GM08714 (cell line): ENCODE results near the gene POLR1F.

Source experiments
- H3K4me3 ChIP-seq: fragments of 200-500 bp; sonication (Bioruptor generic); 2 replicates; pipeline ENCODE4 v1.5.1; 2014; ENCODE audit warnings: mild to moderate bottlenecking, low read length, inconsistent platforms
- ZNF274 ChIP-seq: IDR thresholded peaks from 2 replicates; pipeline ENCODE4 v1.6.1; 2012; ENCODE audit warnings: mild to moderate bottlenecking, low read depth, low read length

Gene POLR1F, protein sequence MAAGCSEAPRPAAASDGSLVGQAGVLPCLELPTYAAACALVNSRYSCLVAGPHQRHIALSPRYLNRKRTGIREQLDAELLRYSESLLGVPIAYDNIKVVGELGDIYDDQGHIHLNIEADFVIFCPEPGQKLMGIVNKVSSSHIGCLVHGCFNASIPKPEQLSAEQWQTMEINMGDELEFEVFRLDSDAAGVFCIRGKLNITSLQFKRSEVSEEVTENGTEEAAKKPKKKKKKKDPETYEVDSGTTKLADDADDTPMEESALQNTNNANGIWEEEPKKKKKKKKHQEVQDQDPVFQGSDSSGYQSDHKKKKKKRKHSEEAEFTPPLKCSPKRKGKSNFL

DNA sequence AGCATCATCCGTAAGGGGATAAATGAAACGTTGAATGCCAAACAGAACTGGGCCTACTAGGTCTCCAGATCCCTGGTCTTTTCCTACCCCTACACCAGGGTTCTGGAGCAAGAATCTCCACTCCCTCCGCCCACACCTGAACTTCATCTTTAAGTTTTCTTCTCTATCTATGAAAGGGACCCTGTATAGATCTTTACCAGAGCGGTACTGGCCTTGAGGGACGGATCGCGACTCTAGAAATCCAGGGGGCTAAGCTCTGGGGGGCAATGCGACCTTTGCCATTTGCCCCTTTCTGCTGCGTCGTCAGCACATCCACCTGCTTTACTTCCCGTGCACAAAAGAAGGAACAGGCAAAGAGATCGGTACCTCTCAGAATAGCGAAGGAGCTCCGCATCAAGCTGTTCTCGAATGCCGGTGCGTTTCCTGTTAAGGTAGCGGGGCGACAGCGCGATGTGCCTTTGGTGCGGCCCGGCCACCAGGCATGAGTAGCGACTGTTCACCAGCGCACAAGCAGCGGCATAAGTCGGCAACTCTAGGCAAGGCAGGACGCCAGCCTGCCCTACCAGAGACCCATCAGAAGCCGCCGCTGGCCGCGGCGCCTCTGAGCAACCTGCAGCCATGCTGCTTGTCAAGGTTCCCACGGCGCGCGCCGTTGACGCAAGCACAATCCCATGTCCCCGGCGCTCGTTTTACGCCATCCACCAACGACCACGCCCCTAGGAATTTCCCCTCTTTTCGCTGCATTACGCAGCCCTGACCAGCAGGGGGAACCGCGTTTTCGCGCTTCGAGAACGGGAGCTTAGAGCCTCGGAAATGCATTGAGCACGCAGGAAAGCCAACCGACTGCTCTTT is at the start of gene POLR1F:
Gene POLR1F (minus strand): TSS at position 641 of the 852 bp plus-strand sequence. CDS start 21 bp downstream, at position 620.
- TF ChIP-seq ZNF274, result no peak
- H3K4me3 ChIP-seq, result peak within 1 kb of the TSS; percentile 94

DNA sequence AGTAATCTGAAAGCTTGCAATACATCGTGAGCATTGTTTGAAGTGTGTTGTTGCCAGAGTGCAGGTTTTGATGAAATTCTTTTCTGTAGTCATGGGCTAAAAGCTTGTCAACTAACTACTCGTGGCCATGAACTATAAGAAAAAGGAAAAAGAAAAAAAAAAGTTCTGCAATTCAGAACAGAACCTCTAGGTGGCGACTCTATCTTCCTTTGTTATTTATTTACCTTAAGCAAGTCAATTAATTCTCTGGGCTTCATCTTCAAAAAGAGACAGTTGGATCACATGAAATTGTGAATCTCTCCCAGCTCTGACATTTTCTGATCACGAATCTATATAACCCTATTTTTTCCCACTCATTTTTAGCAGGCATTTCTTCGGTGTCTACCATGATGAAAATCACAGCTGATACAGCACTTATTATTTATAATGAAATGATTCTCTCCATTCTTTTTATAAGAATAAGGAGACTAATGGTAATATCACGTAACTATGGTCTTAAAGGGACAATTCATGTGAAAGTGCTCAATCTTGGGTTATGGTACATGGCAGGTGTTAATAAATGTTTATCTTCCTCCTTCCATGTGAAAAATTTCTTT is 45.8 kb upstream of the POLR1F start:
- no peak for TF ChIP-seq ZNF274
- H3K4me3 ChIP-seq, result no peak overlapping the region

DNA sequence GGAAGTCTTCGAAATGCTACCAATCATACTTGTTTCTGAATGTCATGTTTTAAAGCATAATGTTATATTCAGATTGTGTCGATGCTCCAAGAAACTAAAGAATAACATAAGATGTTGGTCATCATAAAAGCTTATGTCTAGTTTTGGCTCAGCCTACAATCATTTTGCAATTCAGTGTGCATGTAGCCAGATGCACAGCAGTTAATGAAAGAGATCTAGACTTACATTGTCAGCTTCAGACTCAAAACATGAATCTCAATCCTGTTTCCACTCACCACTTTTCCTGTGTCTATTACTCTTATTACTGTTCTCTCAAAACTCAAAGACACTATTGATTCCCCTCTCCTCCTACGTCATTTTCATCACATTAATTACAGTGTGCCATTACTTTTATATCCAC is 43.2 kb upstream of the POLR1F start:
- H3K4me3 ChIP-seq, result no peak overlapping the region
- TF ChIP-seq ZNF274, result no peak

DNA sequence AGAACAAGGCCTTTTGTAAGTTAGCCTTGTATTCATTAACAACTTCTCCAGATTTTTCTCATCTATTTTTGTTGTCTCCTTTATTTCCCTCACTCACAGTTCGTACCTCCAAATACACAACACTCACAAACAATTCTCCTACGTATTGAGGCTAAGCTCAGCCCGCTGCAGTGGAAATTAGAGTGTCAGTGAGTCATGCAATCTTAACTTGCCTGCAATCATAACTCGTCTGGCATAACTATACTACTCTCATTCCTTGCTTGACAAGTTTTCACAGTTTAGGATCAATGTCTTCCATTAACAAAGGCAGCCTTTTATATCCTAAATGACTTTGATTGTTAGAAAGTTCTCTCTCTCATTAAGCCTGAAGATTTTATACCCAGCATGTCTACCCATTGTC is 40.8 kb upstream of the POLR1F start:
- no peak overlapping the region for H3K4me3 ChIP-seq

DNA sequence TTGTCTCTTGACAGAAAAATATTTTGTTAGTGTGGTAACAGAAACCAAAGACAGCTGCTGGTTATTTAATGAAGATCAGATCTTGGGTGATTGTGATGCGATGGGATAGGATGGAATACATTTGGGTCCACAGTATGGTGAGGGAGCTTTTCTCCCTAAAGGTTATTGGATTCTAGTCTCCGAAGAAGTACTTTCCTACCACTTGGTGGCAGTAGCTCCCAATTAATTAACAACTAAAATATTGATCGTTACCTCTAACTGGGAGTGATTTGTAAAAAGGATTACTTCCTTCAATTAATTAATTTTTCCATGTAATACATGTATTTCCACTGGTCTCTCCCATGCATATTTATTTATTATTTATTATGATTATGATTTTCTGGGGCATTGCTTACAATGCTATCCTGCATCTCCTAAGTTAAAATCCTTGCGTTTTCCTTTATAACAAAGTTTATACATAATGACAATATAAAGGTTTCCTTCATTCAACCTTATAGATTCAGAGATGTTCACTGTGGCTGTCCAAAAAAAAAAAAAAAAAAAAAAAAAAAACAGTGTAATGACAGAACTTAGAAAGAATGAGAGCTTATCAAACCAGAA is 39.0 kb upstream of the POLR1F start:
- no peak for TF ChIP-seq ZNF274
- H3K4me3 ChIP-seq, result no peak overlapping the region

More for the DNA sequence above, 40.8 kb upstream of the POLR1F start:
- TF ChIP-seq ZNF274, result no peak

DNA sequence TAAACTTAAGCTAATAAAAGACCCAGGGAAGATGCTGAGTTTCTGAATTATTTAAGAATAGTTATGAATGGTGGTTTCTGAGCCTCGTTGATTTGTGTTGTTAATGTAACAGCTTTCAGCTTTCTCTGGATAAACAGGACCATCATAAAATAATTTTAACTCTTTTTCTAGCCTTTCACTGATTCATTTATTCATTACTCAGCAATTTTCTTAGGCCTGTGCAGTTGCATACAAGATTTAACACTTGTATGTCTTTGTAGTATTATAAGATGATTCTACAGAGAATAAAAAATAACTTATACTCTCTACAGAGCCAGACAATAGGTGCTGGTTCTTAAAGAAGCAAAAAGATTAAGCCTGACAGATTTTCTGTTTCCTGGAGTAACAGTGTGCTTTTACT is 35.2 kb upstream of the POLR1F start:
- no peak overlapping the region for H3K4me3 ChIP-seq
- TF ChIP-seq ZNF274, result no peak

DNA sequence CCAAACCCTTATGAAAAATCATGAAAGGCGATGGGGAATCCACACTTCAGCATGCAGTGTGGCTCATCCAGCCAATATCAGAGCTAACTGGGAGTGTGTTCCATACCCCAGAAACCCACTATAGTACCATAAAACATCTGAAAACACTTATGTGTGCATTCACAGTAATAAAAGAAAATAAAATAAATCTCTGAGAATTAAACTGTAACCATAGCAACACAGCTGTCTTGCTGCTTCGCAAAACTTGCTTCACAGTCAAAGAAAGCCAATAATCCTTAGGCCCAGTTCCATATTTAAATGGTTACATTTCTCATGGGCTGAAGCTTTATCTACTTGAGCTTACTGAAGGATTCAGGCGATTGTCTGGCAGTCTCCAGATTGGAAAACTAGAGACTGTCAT is 19.9 kb upstream of the POLR1F start:
- no peak for TF ChIP-seq ZNF274
- H3K4me3 ChIP-seq, result no peak overlapping the region

DNA sequence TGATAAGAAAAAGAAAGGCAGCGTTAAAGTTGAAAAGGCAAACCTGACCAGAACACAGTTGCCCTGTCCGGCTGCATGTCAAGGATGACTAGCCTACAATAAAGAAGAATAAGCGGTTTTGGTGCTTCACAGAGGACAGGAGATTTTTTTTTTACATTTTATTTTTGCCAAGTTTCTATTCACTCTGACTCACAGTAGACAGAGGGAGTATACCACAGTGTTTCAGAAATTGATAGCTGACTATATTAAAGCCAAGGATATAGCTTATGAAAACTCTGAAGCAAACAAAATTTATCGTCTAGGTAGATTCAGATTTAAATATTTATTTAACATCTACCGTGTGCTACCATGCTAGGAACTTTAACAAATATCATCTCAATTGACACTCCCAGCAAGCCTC is 16.9 kb upstream of the POLR1F start:
- H3K4me3 ChIP-seq, result no peak overlapping the region
- no peak for TF ChIP-seq ZNF274

DNA sequence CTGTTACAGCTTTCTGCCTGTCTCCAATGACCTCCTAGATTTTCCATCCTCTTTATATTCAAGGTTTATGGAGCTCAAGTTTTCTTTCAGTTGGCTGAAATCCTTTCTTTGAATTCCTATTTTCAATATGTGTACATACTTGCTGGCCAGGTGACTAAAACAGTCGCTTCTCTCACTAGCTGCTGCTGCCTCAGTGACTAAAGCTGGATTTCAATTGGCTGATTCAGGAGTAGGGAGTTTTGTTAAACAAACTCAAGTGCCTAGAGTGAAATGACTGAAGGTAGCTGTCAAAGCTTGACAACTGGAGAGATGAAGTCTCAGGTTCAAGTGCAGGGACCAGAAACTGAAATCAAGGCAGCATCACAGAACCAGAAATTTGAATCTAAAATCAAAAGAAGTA is 6.7 kb upstream of the POLR1F start:
- TF ChIP-seq ZNF274, result no peak

DNA sequence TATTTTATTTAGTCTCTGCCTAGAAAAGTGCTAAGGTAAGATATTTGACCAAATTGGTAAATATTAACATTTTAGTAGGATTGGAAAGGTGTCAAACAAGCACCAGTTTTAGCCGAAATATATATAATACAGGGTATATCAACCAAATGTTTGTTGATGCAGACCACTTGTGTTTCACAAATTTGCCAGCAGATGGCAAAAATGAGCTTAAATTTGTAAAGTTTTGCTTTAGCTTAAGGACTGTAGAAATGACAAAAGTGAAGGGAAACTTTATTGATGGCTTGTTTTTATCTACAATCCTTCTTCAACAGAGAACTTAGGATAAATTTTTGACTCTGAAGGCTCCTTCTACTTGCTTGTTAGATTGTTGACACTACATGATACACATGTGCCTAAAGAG is 4.8 kb upstream of the POLR1F start:
- no peak for TF ChIP-seq ZNF274
- no peak overlapping the region for H3K4me3 ChIP-seq

More for the DNA sequence above, 6.7 kb upstream of the POLR1F start:
- no peak overlapping the region for H3K4me3 ChIP-seq

DNA sequence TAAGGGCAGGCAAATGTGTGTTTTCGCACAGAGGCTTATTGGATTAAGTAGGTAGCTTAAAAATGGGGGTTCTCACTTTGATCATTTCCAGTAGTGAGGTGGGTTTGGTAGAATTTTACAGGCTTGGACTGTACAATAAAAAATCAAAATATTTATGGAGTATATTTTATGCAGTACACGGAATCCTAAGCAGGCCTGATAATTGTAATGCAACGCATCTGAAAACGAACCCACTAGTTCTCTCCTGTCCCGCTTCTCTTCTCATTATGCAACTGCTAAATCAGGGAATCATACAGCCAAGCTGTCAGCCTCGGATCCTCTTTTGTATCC is 377 bp upstream of the POLR1F start:
- no peak for TF ChIP-seq ZNF274
- no peak overlapping the region for H3K4me3 ChIP-seq

DNA sequence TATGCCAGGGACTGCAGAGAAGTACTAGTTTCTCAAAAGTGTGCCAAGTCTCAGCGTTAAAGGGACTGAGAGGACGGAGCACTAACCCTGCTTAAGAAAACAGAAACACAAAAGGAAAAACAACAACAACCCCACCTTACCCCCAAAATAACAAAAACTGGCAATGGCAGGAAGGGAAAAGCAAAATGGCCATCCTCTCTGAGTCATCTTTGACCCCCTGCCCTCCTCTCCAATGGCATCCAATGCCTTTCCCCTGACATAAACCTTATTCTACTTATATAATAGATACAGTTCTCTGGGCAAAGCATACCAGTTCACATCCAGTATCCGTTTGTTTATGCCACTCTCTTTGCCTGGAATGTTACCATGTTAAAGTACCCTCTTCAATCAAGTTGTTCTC is 1.6 kb downstream of the POLR1F start:
- peak overlapping the region; percentile 94 for H3K4me3 ChIP-seq
- no peak for TF ChIP-seq ZNF274

DNA sequence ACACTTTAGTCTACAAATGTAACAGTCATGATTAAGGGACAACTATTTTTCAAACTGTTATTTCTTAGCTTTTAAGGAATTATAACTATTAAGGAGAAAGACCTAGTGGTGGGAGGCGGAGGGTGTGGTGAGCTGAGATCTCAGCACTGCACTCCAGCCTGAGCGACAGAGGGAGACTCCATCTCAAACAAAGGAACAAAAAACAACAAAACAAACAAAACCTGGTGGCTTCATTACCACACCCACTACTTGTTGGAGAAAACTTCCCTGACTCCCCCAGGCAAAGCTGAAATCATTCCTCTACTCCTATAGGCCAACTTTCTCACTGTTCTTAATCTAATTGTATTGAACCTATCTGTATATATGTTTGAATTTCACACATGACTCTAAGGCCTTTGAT is 3.2 kb downstream of the POLR1F start:
- no peak overlapping the region for H3K4me3 ChIP-seq
- TF ChIP-seq ZNF274, result no peak

DNA sequence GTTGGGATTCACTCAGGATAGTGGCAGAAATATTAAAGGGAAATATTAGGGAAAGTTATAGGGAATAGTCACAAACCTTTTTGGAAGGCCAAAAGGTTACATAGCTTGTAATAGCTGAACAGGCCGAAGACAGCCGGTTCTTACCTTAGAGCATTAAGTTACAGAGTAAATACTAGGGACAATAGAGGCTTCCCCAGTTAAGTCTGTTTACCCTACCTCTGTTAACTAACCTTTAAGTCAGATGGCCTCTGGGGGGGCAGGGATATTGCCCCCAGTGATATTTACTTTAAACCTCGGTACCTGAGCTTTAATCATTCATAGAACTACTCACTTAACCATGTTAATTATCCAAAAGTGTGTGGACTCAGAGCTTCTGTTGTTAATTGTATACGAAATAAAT is 7.4 kb downstream of the POLR1F start:
- no peak overlapping the region for H3K4me3 ChIP-seq
- TF ChIP-seq ZNF274, result no peak
